ENCODE measurements around the gene ASTL.

DNA sequence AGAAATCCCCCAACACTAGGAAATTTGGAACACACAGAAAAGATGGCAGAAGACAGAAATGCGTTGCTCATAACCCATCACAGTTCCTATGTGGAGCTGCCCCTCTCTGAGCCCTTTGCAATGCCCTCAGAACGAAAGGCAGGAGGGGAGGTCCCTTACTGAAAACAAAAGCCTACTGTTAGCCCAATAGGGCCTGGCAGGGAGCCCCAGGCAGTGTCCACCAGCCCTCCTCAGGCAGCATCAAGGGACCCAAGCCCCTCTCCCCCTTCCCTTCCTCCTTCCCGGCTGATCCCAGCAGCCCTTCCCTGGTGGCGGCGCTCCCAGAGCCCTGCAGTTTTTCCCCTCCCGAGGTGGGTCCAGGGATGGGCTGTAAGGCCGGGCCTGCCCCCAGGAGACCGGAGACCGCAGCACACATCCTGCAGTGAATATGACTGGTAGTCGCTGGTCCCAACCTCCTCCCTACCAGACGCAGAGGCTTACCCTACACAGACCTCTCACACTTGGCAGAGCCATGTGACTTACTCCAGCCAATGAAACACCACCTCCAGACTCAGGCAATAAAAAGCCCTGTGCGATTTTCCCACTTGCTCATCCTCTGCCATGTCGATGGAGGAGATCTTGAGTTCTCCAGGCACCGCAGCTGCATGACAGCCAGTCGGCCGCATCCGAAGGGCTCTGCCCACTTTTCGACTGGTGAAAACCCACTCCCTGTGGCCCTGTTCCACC lies 26.3 kb upstream of the ASTL start:
- TF ChIP-seq, protein P1, sequence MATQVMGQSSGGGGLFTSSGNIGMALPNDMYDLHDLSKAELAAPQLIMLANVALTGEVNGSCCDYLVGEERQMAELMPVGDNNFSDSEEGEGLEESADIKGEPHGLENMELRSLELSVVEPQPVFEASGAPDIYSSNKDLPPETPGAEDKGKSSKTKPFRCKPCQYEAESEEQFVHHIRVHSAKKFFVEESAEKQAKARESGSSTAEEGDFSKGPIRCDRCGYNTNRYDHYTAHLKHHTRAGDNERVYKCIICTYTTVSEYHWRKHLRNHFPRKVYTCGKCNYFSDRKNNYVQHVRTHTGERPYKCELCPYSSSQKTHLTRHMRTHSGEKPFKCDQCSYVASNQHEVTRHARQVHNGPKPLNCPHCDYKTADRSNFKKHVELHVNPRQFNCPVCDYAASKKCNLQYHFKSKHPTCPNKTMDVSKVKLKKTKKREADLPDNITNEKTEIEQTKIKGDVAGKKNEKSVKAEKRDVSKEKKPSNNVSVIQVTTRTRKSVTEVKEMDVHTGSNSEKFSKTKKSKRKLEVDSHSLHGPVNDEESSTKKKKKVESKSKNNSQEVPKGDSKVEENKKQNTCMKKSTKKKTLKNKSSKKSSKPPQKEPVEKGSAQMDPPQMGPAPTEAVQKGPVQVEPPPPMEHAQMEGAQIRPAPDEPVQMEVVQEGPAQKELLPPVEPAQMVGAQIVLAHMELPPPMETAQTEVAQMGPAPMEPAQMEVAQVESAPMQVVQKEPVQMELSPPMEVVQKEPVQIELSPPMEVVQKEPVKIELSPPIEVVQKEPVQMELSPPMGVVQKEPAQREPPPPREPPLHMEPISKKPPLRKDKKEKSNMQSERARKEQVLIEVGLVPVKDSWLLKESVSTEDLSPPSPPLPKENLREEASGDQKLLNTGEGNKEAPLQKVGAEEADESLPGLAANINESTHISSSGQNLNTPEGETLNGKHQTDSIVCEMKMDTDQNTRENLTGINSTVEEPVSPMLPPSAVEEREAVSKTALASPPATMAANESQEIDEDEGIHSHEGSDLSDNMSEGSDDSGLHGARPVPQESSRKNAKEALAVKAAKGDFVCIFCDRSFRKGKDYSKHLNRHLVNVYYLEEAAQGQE (IDR thresholded peaks at IDR 0.05), result no peak
- TF ChIP-seq YY1 (IDR thresholded peaks at IDR 0.05), result no peak
- no peak for TF ChIP-seq TAF1 (conservative IDR thresholded peaks at IDR 0.05)
- TF ChIP-seq, protein P2, sequence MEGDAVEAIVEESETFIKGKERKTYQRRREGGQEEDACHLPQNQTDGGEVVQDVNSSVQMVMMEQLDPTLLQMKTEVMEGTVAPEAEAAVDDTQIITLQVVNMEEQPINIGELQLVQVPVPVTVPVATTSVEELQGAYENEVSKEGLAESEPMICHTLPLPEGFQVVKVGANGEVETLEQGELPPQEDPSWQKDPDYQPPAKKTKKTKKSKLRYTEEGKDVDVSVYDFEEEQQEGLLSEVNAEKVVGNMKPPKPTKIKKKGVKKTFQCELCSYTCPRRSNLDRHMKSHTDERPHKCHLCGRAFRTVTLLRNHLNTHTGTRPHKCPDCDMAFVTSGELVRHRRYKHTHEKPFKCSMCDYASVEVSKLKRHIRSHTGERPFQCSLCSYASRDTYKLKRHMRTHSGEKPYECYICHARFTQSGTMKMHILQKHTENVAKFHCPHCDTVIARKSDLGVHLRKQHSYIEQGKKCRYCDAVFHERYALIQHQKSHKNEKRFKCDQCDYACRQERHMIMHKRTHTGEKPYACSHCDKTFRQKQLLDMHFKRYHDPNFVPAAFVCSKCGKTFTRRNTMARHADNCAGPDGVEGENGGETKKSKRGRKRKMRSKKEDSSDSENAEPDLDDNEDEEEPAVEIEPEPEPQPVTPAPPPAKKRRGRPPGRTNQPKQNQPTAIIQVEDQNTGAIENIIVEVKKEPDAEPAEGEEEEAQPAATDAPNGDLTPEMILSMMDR (IDR thresholded peaks at IDR 0.05; ENCODE audit: low read depth, low read length, missing input control), result no peak
- no peak for TF ChIP-seq RXRA (IDR thresholded peaks at IDR 0.05)
- TF ChIP-seq RAD21 (IDR thresholded peaks at IDR 0.05), result no peak

Measured in liver (tissue), 3 donors.